PC-3 (cell line): ENCODE measurements around the gene PKD1L1. TPM values are rescaled to one million over a fixed set of nuclear protein-coding genes. Genes with fewer than 3 reads are reported as not detected.
A peak's percentile ranks its signal among the peaks of the same experiment; 100 is the strongest.

Experiments used
- ATAC-seq: fragments of 200-7000 bp; cut with Tn5 transposase; 2 replicates; pipeline ENCODE4 v1.9.1; 2020; ENCODE audit warnings: mild to moderate bottlenecking, moderate library complexity
- Bru-seq: library from RNA; stranded (reverse); fragments of 400-500 nt; gene quantifications from one replicate; lab custom pipeline; 2021; lab: Mats Ljungman, UMichigan
- BruChase-seq, 2 experiments: library from RNA; stranded (reverse); fragments of 400-500 nt; gene quantifications; one replicate each; lab custom pipeline; 2021; lab: Mats Ljungman, UMichigan
- BruUV-seq: library from RNA; stranded (reverse); fragments of 400-500 nt; replicated peaks from 2 replicates; lab custom pipeline; 2021; lab: Mats Ljungman, UMichigan
- CTCF ChIA-PET: fragments of 300-600 bp; sonication (Branson Sonifier 250); formaldehyde crosslinking; loops from one replicate; lab custom pipeline; 2022; ENCODE audit warnings: antibody characterized with exemption; lab: Charles Lee
- POLR2A ChIA-PET: fragments of 300-600 bp; sonication (Branson Sonifier 250); formaldehyde crosslinking; loops from one replicate; lab custom pipeline; 2022; ENCODE audit warnings: antibody characterized with exemption; ENCODE audit not compliant: unreplicated experiment; lab: Charles Lee
- DNase-seq: peaks from one replicate; pipeline ENCODE4 v3.0.0-alpha.2; 2015
- H2AFZ ChIP-seq: fragments of 300-600 bp; sonication (generic); 2 replicates; pipeline ENCODE4 v1.6.0; 2016; ENCODE audit warnings: antibody characterized with exemption, low read length
- H3F3A ChIP-seq: fragments of 300-600 bp; sonication (generic); one replicate; pipeline ENCODE4 v1.6.0; 2017; ENCODE audit warnings: antibody characterized with exemption, low read length, control low read depth, mild to moderate bottlenecking; ENCODE audit not compliant: unreplicated experiment
- H3K27ac ChIP-seq: fragments of 300-600 bp; sonication (generic); 2 replicates; pipeline ENCODE4 v1.5.1; 2016; ENCODE audit warnings: mild to moderate bottlenecking, low read length
- H3K27me3 ChIP-seq: fragments of 300-600 bp; sonication (generic); 2 replicates; pipeline ENCODE4 v1.6.1; 2016; ENCODE audit warnings: low read length, mixed read lengths
- H3K36me3 ChIP-seq: fragments of 300-600 bp; sonication (generic); 2 replicates; pipeline ENCODE4 v1.6.1; 2016; ENCODE audit warnings: low read depth, mixed run types, low read length, mixed read lengths
- H3K4me1 ChIP-seq: fragments of 300-600 bp; sonication (generic); 2 replicates; pipeline ENCODE4 v1.5.1; 2016; ENCODE audit warnings: low read length; ENCODE audit not compliant: insufficient read depth
- H3K4me2 ChIP-seq: fragments of 300-600 bp; sonication (generic); 2 replicates; pipeline ENCODE4 v1.6.0; 2016; ENCODE audit warnings: low read length
- H3K4me3 ChIP-seq: fragments of 300-600 bp; sonication (generic); 2 replicates; pipeline ENCODE4 v1.5.1; 2016; ENCODE audit warnings: mild to moderate bottlenecking, low read length, mixed read lengths
- H3K79me2 ChIP-seq: fragments of 300-600 bp; sonication (generic); 2 replicates; pipeline ENCODE4 v1.6.1; 2017; ENCODE audit warnings: low read length, mixed read lengths
- H3K9ac ChIP-seq: fragments of 300-600 bp; sonication (generic); 2 replicates; pipeline ENCODE4 v1.6.0; 2016; ENCODE audit warnings: mild to moderate bottlenecking, low read length
- H3K9me2 ChIP-seq: fragments of 300-600 bp; sonication (generic); replicated peaks from 2 replicates; pipeline ENCODE4 v1.6.1; 2016; ENCODE audit warnings: mixed run types, low read length, mixed read lengths
- H3K9me3 ChIP-seq: fragments of 300-600 bp; sonication (generic); 2 replicates; pipeline ENCODE4 v1.6.1; 2016; ENCODE audit warnings: low read length, mixed read lengths
- H4K20me1 ChIP-seq: fragments of 300-600 bp; sonication (generic); 2 replicates; pipeline ENCODE4 v1.6.1; 2016; ENCODE audit warnings: low read length, mixed read lengths
- EZH2 ChIP-seq: fragments of 300-600 bp; sonication (generic); IDR thresholded peaks from one replicate; pipeline ENCODE4 v1.6.1; 2017; ENCODE audit warnings: antibody characterized with exemption, mild to moderate bottlenecking, low read length; ENCODE audit not compliant: unreplicated experiment
- EZH2phosphoT487 ChIP-seq: fragments of 300-600 bp; sonication (generic); IDR thresholded peaks from 2 replicates; pipeline ENCODE4 v1.6.1; 2018; ENCODE audit warnings: mild to moderate bottlenecking, antibody characterized with exemption, low read length, borderline replicate concordance
- intact Hi-C: fragments of 100-400 bp; cut with micrococcal nuclease; formaldehyde crosslinking; loops from 2 replicates; pipeline ENCODE4 v1.9.0; 2023
- long read RNA-seq: library from polyadenylated mRNA; unstranded; transcript quantifications from one replicate; pipeline ENCODE4 v2.0.0, GENCODE V29; 2021; ENCODE audit not compliant: unreplicated experiment
- total RNA-seq: library from RNA; depleted of rRNA; stranded (reverse); fragments of >200 nt; gene quantifications from 2 replicates; pipeline ENCODE4 v1.2.3, GENCODE V29; 2014; rRNA removed
- TF ChIP-seq, protein P1 (sequence below): fragments of 300-600 bp; sonication (generic); conservative IDR thresholded peaks from 2 replicates; pipeline ENCODE4 v1.5.1; 2017; ENCODE audit warnings: antibody characterized with exemption, low read depth, mild to moderate bottlenecking, low read length

PKD1L1 gene, protein sequence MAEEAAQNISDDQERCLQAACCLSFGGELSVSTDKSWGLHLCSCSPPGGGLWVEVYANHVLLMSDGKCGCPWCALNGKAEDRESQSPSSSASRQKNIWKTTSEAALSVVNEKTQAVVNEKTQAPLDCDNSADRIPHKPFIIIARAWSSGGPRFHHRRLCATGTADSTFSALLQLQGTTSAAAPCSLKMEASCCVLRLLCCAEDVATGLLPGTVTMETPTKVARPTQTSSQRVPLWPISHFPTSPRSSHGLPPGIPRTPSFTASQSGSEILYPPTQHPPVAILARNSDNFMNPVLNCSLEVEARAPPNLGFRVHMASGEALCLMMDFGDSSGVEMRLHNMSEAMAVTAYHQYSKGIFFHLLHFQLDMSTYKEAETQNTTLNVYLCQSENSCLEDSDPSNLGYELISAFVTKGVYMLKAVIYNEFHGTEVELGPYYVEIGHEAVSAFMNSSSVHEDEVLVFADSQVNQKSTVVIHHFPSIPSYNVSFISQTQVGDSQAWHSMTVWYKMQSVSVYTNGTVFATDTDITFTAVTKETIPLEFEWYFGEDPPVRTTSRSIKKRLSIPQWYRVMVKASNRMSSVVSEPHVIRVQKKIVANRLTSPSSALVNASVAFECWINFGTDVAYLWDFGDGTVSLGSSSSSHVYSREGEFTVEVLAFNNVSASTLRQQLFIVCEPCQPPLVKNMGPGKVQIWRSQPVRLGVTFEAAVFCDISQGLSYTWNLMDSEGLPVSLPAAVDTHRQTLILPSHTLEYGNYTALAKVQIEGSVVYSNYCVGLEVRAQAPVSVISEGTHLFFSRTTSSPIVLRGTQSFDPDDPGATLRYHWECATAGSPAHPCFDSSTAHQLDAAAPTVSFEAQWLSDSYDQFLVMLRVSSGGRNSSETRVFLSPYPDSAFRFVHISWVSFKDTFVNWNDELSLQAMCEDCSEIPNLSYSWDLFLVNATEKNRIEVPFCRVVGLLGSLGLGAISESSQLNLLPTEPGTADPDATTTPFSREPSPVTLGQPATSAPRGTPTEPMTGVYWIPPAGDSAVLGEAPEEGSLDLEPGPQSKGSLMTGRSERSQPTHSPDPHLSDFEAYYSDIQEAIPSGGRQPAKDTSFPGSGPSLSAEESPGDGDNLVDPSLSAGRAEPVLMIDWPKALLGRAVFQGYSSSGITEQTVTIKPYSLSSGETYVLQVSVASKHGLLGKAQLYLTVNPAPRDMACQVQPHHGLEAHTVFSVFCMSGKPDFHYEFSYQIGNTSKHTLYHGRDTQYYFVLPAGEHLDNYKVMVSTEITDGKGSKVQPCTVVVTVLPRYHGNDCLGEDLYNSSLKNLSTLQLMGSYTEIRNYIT (N-terminal part only)
- 0.04 and 0.17 TPM in 2 replicates for total RNA-seq
- percentile 19 among the genes with signal in this experiment for Bru-seq, nascent RNA
- BruChase-seq, experiment 1, labeled RNA remaining after a 6-hour chase = percentile 33 among the genes with signal in this experiment
- percentile 32 among the genes with signal in this experiment for BruChase-seq, experiment 2, labeled RNA remaining after a 2-hour chase
- long read RNA-seq, partial matches to known transcripts = 0 of 1 reads
- long read RNA-seq, other reads (novel, unspliced or antisense) = 1 of 1 reads

DNA sequence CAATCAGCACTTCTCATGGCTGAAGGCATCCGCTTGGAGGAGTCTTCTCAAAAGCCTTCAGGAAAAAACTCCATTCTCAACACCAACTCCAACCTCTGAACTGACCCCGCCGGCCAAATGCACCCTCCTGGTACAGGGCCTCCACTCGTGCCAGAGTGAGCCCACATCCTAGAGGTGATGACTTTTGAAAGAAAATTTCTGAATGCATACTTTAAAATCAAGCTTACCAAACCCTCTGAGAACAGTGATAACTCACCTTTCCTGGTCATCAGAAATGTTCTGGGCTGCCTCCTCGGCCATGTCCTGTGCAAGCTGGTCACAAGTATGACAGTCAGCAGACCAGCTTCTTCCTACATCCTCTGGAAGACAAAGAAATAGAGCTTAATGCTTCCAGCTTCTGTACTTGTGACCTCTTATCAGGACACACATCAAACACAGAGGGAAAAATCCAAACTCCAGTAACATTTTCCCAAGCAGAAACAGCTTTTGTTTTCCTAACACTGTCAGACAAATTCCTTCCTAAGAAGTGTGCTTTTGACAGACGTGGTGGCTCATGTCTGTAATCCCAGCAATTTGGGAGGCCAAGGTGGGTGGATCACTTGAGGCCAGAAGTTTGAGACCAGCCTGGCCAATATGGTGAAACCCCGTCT is at the start of gene PKD1L1:
Gene PKD1L1 (minus strand): TSS at position 326 of the 650 bp plus-strand sequence. CDS start 26 bp downstream, at position 300.
- H3K36me3 ChIP-seq = no peaks in the 10 kb centered on the region
- no peaks in the 10 kb centered on the region for H3K9me2 ChIP-seq
- H3K4me1 ChIP-seq = peaks cover 25% of the 10 kb centered on the region
- no peak within 1 kb of the TSS for H3K4me3 ChIP-seq
- no peaks in the 10 kb centered on the region for H3K9me3 ChIP-seq
- ChIA-PET CTCF (interaction anchor here (1.2 kb wide), 1 partner anchor 207 kb away, joined by 3 read pairs; no protein-coding TSS in a partner anchor), POLR2A (no interaction called here)
- H3K9ac ChIP-seq = no peak within 1 kb of the TSS
- BruUV-seq = no TSS peak
- ATAC-seq = no peak
- DNase-seq = no peak
- H3K79me2 ChIP-seq = no peaks in the 10 kb centered on the region
- intact Hi-C loops = loop anchor here (10.0 kb wide), 1 partner anchor 683 kb away; no protein-coding TSS in a partner anchor
- no peak within 1 kb of the TSS for H2AFZ ChIP-seq
- H4K20me1 ChIP-seq = no peaks in the 10 kb centered on the region
- H3K4me2 ChIP-seq = no peak within 1 kb of the TSS
- H3K27ac ChIP-seq = no peak within 1 kb of the TSS
- no peaks in the 10 kb centered on the region for H3F3A ChIP-seq
- H3K27me3 ChIP-seq = no peaks in the 10 kb centered on the region
- TF ChIP-seq, protein P1, sequence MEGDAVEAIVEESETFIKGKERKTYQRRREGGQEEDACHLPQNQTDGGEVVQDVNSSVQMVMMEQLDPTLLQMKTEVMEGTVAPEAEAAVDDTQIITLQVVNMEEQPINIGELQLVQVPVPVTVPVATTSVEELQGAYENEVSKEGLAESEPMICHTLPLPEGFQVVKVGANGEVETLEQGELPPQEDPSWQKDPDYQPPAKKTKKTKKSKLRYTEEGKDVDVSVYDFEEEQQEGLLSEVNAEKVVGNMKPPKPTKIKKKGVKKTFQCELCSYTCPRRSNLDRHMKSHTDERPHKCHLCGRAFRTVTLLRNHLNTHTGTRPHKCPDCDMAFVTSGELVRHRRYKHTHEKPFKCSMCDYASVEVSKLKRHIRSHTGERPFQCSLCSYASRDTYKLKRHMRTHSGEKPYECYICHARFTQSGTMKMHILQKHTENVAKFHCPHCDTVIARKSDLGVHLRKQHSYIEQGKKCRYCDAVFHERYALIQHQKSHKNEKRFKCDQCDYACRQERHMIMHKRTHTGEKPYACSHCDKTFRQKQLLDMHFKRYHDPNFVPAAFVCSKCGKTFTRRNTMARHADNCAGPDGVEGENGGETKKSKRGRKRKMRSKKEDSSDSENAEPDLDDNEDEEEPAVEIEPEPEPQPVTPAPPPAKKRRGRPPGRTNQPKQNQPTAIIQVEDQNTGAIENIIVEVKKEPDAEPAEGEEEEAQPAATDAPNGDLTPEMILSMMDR = no peak
- TF ChIP-seq EZH2 (no peak), EZH2phosphoT487 (no peak)

DNA sequence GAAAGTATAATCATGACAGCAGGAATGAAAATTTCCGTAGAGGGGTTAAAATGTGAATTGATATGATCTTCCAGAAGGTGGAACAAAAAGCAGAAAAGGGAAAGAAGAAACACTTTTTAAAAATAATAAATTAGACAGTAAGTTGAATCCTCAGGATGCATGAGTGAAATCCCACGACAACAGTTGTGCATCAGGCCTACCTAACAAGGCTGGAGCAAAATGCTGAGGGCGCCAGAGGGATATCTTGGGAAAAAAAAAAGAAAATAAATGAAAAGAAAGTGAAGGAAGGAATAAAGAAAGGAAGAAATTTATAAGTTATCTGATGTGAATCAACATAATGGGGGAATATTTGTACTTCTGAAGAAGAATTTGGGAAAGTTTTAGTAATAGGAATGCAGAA is 44.2 kb upstream of the PKD1L1 start:
- no peaks in the 10 kb centered on the region for H3K9me2 ChIP-seq
- intact Hi-C loops = no loop called here
- no peak for TF ChIP-seq EZH2phosphoT487
- no peak for TF ChIP-seq EZH2
- TF ChIP-seq, protein P1 = no peak
- no peak overlapping the region for H3K27ac ChIP-seq
- ATAC-seq (no peak), DNase-seq (no peak)
- H3K4me3 ChIP-seq = no peak overlapping the region
- ChIA-PET POLR2A (no interaction called here), CTCF (interaction anchor here (0.6 kb wide), 1 partner anchor 41 kb away, joined by 3 read pairs; no protein-coding TSS in a partner anchor)
- H3K9me3 ChIP-seq = no peaks in the 10 kb centered on the region
- H3K36me3 ChIP-seq = no peaks in the 10 kb centered on the region
- no peak overlapping the region for H2AFZ ChIP-seq
- no TSS peak for BruUV-seq
- H3F3A ChIP-seq = no peaks in the 10 kb centered on the region
- no peaks in the 10 kb centered on the region for H3K27me3 ChIP-seq
- H3K9ac ChIP-seq = no peak overlapping the region
- H3K79me2 ChIP-seq = no peaks in the 10 kb centered on the region
- no peaks in the 10 kb centered on the region for H3K4me1 ChIP-seq
- H3K4me2 ChIP-seq = no peak overlapping the region
- H4K20me1 ChIP-seq = no peaks in the 10 kb centered on the region
